Stromal cell of bone marrow (primary cell): ENCODE results near the gene ALG1L2.
"Not testable (repeated sequence)": the region's sequence is repeated elsewhere in the genome, so short reads cannot be mapped to it uniquely, and the experiment has no call there.

Source experiments
- DNase-seq: peaks from one replicate; pipeline ENCODE4 v3.0.0-alpha.2; 2012; ENCODE audit warnings: low read depth

Gene ALG1L2

DNA sequence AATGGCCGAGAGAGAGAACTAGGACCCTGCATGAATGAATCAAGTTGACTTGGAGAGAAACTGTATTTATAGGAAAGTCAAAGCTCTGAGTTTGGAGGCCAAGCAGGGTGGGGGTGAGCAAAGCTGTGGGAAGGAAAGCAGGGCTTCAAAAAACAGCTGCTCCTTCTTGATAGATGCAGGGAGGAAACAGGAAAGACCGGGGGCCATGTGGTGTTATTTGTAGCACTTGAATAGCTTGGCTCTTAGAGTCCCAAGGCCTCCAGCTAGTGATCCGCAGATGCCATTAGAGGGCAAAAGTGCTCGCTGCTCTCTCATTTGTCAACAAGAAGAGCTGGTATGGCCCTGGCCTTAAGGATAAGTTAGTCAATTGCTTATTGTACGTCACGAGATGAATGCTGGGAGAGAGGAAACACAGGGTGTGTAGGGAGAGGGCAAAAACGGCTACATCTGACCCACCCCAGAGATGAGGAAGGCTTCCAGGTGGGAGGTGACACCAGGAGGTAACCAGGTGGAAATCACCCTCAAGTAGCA, at the start of gene ALG1L2:
Gene ALG1L2 (plus strand): TSS at position 481 of the 531 bp plus-strand sequence. CDS start 186 bp downstream, outside the sequence.
- DNase-seq, result no peak

- DNase-seq, result peak; percentile 68
Observed at GRCh38 chr3:130037126-130037815, 44.4 kb upstream of the ALG1L2 start.

DNA sequence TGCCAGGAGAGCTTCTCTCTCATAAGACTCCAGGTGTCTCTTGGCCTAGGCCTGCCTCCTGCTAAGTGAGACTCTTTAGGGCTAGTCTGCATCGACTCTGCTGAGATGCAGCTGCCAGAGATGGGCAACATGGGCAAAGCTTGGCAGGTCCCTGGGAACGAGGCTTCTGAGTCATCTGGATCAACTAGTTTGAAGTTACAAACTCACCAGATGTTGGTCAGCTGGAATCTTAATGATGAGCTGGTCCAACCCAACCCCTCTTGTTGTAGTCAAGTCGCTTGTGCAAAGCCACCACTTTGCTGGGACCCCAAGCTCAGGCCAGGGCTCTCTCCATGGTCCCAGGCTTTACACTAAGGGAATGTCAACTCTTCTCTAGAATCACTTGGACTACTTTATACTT, 38.9 kb upstream of the ALG1L2 start:
- DNase-seq, result not testable (repeated sequence)

- not testable (repeated sequence) for DNase-seq
Observed at GRCh38 chr3:130043658-130044057, 38.0 kb upstream of the ALG1L2 start.

DNA sequence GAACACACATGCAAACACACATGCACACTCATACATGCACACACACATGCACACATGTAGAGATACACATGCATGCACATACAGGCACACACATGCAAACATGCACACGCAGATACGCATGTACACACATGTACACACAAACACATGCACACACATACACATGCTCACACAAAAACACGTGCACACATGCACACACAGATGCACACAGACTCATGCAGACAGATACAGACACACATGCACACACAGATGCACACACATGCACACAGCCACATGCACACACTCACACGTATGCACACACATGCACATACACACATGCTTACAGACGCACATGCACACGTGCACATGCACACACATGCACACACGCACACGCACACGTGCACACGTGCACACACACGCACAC, 37.3 kb upstream of the ALG1L2 start:
- DNase-seq, result no peak

- no peak for DNase-seq
Observed at GRCh38 chr3:130048726-130049125, 32.9 kb upstream of the ALG1L2 start.

GRCh38 chr3:130052366-130052765, 29.3 kb upstream of the ALG1L2 start:
- DNase-seq, result not testable (repeated sequence)

DNA sequence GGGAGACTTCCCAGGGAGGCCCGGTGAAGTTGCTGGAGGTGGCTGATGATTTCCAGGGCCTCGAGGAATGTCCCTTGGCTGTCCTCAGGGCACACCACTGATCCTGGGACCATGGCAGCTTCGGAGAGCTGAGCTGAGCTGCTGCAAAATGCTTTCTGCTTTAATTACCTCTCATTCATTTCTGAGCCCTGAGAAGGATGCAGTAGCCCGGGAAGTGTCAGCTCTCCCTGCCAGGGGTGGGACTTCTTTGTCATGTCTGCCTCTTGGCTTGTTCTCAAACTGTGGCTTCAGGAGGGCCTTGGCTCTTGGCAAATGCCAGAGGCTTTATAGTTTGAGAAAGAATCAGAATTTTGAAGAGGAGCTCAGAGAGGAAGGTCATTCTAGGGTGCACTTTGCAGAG, 28.7 kb upstream of the ALG1L2 start:
- not testable (repeated sequence) for DNase-seq

GRCh38 chr3:130057536-130058266, 23.9 kb upstream of the ALG1L2 start:
- not testable (repeated sequence) for DNase-seq

- DNase-seq, result not testable (repeated sequence)
Observed at GRCh38 chr3:130058267-130058657, 23.4 kb upstream of the ALG1L2 start.

DNA sequence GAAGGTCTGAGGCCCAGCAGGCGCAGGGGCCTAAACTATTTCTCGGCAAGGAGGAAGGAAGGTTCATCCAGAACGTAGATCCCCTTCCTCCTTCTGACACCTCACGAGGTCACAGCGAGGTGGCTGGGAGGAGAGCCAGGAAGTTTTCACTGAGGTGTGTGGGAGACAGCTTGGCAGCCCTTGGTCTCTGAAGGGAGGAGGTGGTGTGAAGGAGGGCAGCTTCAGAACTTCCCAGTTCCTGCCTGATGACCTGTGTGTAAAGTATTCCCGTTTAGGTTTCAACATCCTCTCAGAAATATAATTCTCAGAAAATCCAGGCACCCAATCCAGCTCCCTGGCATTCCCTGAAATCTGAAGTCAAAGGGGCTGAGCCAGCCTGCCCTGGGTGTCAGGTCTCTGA, 22.9 kb upstream of the ALG1L2 start:
- not testable (repeated sequence) for DNase-seq

- not testable (repeated sequence) for DNase-seq
Observed at GRCh38 chr3:130059162-130059561, 22.5 kb upstream of the ALG1L2 start.

DNA sequence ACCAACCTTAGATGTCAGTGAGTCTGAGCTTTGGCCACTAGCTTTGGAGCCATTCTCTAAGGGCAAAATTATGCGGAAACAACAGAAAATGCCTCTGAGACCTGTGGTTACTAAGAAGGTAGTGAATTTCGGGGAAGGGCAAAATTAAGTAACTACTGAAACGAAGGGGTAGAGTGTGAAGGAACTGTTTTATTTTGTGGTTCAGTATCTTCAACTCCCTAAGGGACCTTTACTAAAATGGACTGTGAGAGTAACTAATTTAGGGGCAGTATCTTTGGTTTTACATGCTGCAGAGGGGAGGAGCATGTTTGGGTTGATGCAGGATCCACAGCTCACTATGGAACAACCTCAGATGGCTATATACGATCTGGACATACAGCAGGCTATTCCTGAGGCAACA, 8.0 kb upstream of the ALG1L2 start:
- DNase-seq, result no peak

- no peak for DNase-seq
Observed at GRCh38 chr3:130077636-130078035, 4.0 kb upstream of the ALG1L2 start.

DNA sequence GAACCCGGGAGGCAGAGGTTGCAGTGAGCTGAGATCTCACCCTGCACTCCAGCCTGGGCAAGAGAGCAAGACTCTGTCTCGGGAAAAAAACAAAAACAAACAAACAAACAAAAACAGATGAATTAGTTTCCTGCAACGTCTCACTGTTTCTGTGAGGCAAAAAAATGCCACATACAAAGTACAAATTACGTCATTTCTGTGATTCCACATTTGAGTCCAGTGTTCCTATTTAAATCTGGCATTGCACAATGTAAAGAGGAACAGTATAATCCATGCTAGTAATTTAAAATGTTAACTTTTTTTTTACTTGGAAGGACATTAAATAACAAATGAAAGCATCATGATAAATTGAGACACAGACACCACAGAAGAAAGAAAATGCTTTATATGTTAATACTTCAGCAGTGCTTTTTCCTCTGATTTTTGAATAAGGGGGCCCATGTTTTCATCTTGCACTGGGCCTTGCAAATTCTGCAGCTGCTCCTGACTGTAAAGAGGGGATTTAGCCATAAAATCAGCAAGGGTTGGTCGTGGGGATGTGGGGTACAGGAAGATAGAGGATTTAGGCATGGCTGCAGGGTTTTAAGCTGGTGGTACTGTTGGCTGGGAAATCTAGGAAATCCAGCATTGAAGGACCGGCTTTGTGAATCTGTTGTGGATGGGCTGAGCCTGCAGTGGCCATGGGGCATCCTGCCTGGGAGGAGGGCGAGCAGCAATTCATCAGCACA, 1.9 kb downstream of the ALG1L2 start:
- not testable (repeated sequence) for DNase-seq

GRCh38 chr3:130084436-130084980, 2.9 kb downstream of the ALG1L2 start:
- DNase-seq, result no peak

DNA sequence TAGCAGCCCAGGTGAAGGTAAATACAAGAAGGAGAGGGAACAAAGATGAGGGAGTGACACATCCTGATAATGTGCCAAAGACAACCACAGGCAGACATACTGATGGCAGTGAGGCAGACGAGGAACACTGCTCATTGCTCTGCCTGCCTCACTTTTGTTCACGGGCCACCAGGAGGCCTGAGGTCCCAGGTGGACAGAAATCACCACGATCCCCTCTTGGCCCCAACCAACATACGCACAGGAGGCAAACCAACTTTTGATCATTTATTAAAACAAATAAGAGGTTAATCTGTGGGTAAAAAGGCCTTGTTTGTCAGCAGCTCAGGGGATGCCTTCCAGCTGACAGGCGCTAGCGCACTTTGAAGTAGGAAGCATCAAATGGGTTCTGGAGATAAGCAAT, 4.2 kb downstream of the ALG1L2 start:
- DNase-seq, result no peak

- DNase-seq, result not testable (repeated sequence)
Observed at GRCh38 chr3:130086628-130087027, 5.0 kb downstream of the ALG1L2 start.

DNA sequence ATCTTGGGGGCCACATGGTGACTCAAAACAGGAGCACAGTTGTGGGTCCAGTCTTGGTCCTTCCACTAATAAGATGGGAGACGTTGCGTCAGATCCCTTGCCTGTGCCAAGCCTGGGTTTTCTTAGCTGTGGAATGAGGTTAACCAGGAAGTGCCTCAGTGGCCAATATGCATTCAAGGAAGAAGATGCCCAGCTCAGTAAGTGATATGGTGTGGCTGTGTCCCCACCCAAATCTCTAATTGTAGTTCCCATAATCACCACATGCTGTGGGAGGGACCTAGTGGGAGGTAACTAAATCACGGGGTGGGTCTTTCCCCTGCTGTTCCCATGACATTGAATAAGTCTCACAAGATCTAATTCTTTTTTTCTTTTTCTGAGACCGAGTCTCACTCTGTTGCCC, 6.4 kb downstream of the ALG1L2 start:
- no peak for DNase-seq

GRCh38 chr3:130090681-130091080, 9.1 kb downstream of the ALG1L2 start:
- DNase-seq, result not testable (repeated sequence)

GRCh38 chr3:130091958-130092357, 10.3 kb downstream of the ALG1L2 start:
- DNase-seq, result no peak

DNA sequence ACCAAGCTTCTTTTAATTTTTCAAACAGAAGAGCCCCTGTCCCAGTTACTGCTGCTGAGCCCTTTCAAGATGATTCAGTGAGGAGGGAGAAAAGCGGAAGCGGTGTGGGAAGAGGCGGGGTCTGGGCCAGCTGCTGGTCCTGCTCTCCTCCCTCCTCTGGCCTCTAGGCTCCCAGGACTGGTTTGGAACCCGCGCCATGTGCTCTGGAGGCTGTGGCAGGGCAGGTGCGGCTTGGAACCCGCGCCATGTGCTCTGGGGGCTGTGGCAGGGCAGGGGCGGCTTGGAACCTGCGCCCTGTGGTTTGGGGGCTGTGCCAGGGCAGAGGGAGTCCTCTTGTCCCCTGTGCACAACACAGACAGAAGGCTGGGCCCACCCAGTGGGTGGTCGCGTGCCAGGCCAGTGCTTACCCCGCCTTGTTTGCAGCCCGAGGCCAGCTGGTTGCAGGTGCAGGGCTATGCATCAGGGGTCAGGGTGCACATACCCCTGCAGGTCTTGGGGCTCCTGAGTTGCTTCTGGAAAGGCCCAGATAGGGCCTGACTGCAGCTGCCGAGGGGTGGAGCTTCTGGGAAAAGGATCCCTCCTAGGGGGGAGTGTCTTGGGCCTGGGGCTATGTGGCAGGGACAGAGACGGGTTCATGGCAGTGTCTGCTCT, 12.2 kb downstream of the ALG1L2 start:
- DNase-seq, result no peak
